Upper lobe of right lung (tissue), 1 donor: ENCODE measurements around the gene MTF1. TPM values are rescaled to one million over a fixed set of nuclear protein-coding genes. Genes with fewer than 3 reads are reported as not detected.
"Not testable (repeated sequence)": the region's sequence is repeated elsewhere in the genome, so short reads cannot be mapped to it uniquely, and the experiment has no call there.

Source experiments
- ATAC-seq: fragments of 200-7000 bp; cut with Tn5 transposase; one replicate; pipeline ENCODE4 v1.9.1; 2020; ENCODE audit warnings: mild to moderate bottlenecking, moderate library complexity
- DNase-seq: peaks from one replicate; pipeline ENCODE4 v3.0.0-alpha.2; 2020
- H3K27ac ChIP-seq: fragments of 200-600 bp; one replicate; pipeline ENCODE4 v1.8.0; 2022
- H3K27me3 ChIP-seq: fragments of 200-600 bp; one replicate; pipeline ENCODE4 v1.8.0; 2022; ENCODE audit warnings: mild to moderate bottlenecking
- H3K36me3 ChIP-seq: fragments of 200-600 bp; one replicate; pipeline ENCODE4 v1.8.0; 2022
- H3K4me1 ChIP-seq: fragments of 200-600 bp; one replicate; pipeline ENCODE4 v1.8.0; 2022
- H3K4me3 ChIP-seq: fragments of 200-600 bp; one replicate; pipeline ENCODE4 v1.8.0; 2022; ENCODE audit warnings: mild to moderate bottlenecking
- H3K9me3 ChIP-seq: fragments of 200-600 bp; one replicate; pipeline ENCODE4 v1.8.0; 2022
- intact Hi-C: fragments of 100-400 bp; cut with DNase I; formaldehyde crosslinking; loops from one replicate; pipeline ENCODE4 v1.11.0; 2022
- long read RNA-seq: library from polyadenylated mRNA; unstranded; transcript quantifications from one replicate; pipeline ENCODE4 v2.0.0, GENCODE V29; 2021
- total RNA-seq: library from RNA; stranded (reverse); fragmentation: NEBNext Ultra II Directional; extraction: Animal tissue kit (Norgen Biotek cat#: 25700); gene quantifications from one replicate; pipeline ENCODE4 v1.2.1, GENCODE V29; 2021
- TF ChIP-seq, protein P1 (sequence below): fragments of 200-600 bp; IDR thresholded peaks from one replicate; pipeline ENCODE4 v1.8.0; 2022; ENCODE audit warnings: antibody characterized with exemption
- donor health status: DM: no; HTN: yes; CAD: no; lungs with severe emphysema.

The MTF1 gene
- total RNA-seq = 26.3 TPM
- long read RNA-seq, full-length matches to known transcripts = 7 of 13 reads
- long read RNA-seq, partial matches to known transcripts = 2 of 13 reads
- long read RNA-seq, other reads (novel, unspliced or antisense) = 4 of 13 reads

GRCh38 chr1:37859507-37860345, at the start of gene MTF1:
Gene MTF1, minus strand, starts transcription at chr1:37859592. Its CDS starts 1,934 bp downstream, at chr1:37857658.
- Histone ChIP-seq H3K36me3 (peaks cover 58% of the 10 kb centered on the region), H3K27me3 (no peaks in the 10 kb centered on the region), H3K9me3 (no peaks in the 10 kb centered on the region), H3K4me3 (peak within 1 kb of the TSS; percentile 92), H3K27ac (peak within 1 kb of the TSS; percentile 95), H3K4me1 (peaks cover 40% of the 10 kb centered on the region)
- peak; percentile 98 for DNase-seq
- peak; percentile 99 for ATAC-seq
- TF ChIP-seq, protein P1, sequence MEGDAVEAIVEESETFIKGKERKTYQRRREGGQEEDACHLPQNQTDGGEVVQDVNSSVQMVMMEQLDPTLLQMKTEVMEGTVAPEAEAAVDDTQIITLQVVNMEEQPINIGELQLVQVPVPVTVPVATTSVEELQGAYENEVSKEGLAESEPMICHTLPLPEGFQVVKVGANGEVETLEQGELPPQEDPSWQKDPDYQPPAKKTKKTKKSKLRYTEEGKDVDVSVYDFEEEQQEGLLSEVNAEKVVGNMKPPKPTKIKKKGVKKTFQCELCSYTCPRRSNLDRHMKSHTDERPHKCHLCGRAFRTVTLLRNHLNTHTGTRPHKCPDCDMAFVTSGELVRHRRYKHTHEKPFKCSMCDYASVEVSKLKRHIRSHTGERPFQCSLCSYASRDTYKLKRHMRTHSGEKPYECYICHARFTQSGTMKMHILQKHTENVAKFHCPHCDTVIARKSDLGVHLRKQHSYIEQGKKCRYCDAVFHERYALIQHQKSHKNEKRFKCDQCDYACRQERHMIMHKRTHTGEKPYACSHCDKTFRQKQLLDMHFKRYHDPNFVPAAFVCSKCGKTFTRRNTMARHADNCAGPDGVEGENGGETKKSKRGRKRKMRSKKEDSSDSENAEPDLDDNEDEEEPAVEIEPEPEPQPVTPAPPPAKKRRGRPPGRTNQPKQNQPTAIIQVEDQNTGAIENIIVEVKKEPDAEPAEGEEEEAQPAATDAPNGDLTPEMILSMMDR = peak; percentile 92
- intact Hi-C loops = no loop called here

DNA sequence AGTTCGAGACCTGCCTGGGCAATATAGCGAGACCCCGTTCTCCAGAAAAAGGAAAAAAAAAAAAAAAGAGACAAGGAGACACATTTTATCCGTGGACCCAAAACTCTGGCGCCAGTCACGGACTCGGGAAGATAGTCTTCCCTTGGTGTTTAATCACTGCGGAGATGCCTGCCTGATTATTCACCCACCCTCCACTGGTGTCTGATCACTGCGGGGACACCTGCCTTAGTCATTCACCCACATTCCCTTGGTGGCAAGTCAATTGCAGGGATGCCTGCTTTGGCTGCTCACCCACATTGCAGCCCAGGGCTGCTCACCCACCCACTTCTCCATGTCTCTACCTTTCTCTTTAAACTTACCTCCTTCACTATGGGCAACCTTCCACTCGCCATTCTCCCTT, 49.1 kb upstream of the MTF1 start:
- not testable (repeated sequence) for H3K36me3 ChIP-seq, ATAC-seq, H3K27ac ChIP-seq

DNA sequence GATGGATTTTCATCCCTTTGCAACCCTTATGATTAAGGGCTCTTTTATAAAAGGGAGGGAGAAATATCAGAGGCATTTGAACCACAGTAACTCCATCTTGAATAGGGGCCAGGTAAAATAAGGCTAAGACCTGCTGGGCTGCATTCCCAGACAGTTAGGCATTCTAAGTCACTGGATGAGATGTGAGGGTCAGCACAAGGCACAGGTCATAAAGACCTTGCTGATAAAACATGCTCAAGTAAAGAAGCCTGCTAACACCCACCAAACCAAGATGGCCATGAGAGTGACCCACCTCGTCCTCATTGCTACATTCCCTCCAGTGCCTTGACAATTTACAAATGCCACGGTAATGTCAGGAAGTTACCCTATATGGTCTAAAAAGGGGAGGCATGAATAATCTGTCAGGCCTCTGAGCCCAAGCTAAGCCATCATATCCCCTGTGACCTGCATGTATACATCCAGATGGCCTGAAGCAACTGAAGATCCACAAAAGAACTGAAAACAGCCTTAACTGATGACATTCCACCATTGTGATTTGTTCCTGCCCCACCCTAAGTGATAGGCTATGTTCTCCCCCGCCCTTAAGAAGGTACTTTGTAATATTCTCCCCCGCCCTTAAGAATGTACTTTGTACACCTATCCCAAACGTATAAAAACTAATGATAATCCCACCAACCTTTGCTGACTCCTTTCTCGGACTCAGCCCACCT, 48.2 kb upstream of the MTF1 start:
- H3K27ac ChIP-seq, ATAC-seq, H3K27me3 ChIP-seq, intact Hi-C loops, H3K4me1 ChIP-seq, H3K36me3 ChIP-seq, DNase-seq, H3K9me3 ChIP-seq, H3K4me3 ChIP-seq: not testable (repeated sequence)

More for the DNA sequence above, 49.1 kb upstream of the MTF1 start:
- H3K9me3 ChIP-seq, DNase-seq, H3K4me3 ChIP-seq, intact Hi-C loops, H3K4me1 ChIP-seq, H3K27me3 ChIP-seq: not testable (repeated sequence)

GRCh38 chr1:37906591-37906990, 47.2 kb upstream of the MTF1 start:
- DNase-seq, ATAC-seq, H3K4me3 ChIP-seq, H3K27ac ChIP-seq, H3K9me3 ChIP-seq, H3K27me3 ChIP-seq, H3K4me1 ChIP-seq, H3K36me3 ChIP-seq, intact Hi-C loops: not testable (repeated sequence)

GRCh38 chr1:37905727-37906126, 46.3 kb upstream of the MTF1 start:
- TF ChIP-seq, protein P1 = no peak
- Histone ChIP-seq H3K27me3 (no peaks in the 10 kb centered on the region), H3K27ac (no peak overlapping the region), H3K36me3 (no peaks in the 10 kb centered on the region), H3K9me3 (no peaks in the 10 kb centered on the region), H3K4me3 (no peak overlapping the region), H3K4me1 (peaks cover 9% of the 10 kb centered on the region)
- DNase-seq (no peak), ATAC-seq (no peak)
- intact Hi-C loops = no loop called here

GRCh38 chr1:37903921-37904320, 44.5 kb upstream of the MTF1 start:
- DNase-seq, H3K27ac ChIP-seq, H3K4me1 ChIP-seq, H3K9me3 ChIP-seq, H3K27me3 ChIP-seq, ATAC-seq, H3K36me3 ChIP-seq, H3K4me3 ChIP-seq, intact Hi-C loops: not testable (repeated sequence)

DNA sequence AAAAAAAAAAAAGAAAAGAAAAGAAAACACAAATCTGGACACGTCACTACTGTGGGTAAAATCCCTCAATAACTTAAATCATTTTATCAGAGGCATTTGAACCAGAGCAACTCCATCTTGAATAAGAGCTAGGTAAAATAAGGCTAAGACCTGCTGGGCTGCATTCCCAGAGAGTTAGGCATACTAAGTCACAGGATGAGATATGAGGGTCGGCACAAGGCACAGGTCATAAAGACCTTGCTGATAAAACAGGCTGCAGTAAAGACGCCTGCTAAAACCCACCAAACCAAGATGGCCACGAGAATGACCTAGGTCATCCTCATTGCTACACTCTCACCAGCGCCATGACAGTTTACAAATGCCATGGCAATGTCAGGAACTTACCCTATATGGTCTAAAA, 43.6 kb upstream of the MTF1 start:
- Histone ChIP-seq H3K9me3 (no peaks in the 10 kb centered on the region), H3K36me3 (no peaks in the 10 kb centered on the region), H3K27me3 (no peaks in the 10 kb centered on the region), H3K27ac (no peak overlapping the region), H3K4me3 (no peak overlapping the region), H3K4me1 (peaks cover 9% of the 10 kb centered on the region)
- ATAC-seq (no peak), DNase-seq (no peak)
- intact Hi-C loops = no loop called here
- TF ChIP-seq, protein P1 = no peak
